SK-N-MC (cell line): ENCODE data around the gene H3-3A.

Experiments
- EZH2 ChIP-seq: fragments of 200-600 bp; sonication (generic); IDR thresholded peaks from one replicate; pipeline ENCODE4 v1.6.1; 2017; ENCODE audit warnings: antibody characterized with exemption
- POLR2AphosphoS5 ChIP-seq: IDR thresholded peaks from 2 replicates; pipeline ENCODE4 v1.6.1; 2012; ENCODE audit warnings: mild to moderate bottlenecking, low read depth, low read length, borderline replicate concordance

- TF ChIP-seq EZH2 = no peak
- TF ChIP-seq POLR2AphosphoS5 = no peak
Observed at GRCh38 chr1:226107471-226108460, 45.2 kb downstream of the H3-3A start.
